ENCODE measurements around the gene KLF4. TPM values are rescaled to one million over a fixed set of nuclear protein-coding genes. Genes with fewer than 3 reads are reported as not detected.

Gene KLF4
- total RNA-seq (100 to 1,000 TPM in 1 of 5 experiments, 10 to 100 TPM in 1, 1 to 10 TPM in 1, under 1 TPM in 2; 0.29 to 266 (median 1.0) TPM), polyA plus RNA-seq (not detected), total RNA-seq (21.5 reads per million, percentile 52 among the genes with 10 or more reads in this experiment)

DNA sequence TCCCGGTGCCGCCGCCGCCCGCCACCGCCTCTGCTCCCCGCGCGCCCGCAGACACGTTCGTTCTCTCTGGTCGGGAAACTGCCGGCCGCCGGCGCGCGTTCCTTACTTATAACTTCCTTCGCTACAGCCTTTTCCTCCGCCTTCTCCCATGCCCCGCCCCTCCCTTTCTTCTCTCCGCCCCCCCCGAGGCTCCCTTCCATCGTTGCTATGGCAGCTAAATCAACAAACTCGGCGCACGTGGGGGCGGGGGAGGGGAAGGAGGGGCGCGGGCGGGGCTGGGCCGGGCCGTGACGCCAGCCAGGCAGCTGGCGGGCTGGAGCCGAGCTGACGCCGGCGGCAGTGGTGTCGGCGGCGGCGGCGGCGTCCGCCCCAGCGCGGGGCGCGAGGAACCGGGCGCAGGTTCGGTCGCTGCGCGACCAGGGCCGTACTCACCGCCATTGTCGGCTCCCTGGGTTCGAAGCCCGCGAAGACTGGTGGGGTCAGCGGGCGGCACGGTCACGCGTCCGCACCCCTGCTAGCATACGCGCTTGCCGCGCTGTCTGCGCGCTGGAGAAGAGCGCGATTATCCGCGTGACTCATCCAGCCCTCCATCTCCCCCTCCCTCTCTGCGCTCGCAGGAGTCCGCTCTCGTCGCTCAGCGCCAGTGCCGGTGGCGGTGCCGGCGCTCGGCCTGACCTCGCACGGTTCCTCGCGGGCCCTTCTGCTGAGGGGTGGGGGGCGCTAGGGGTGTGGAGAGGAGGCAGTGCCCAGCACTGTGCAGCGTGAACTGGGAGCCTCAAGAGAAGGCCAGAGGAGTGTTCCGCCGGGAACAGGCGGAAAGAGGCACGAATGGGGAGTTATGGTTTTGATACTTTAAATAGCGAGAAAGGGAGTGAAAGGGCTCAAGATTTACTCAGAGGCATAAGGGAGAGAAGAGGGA is at the start of gene KLF4:
KLF4 (minus strand) TSS at position 83 of the 919 bp plus-strand sequence. CDS start 597 bp downstream, outside the sequence.
- Histone ChIP-seq H3K4me3 (ENCODE audit: low read length) (no peak within 1 kb of the TSS), H3K27ac (ENCODE audit: low read depth, low read length) (no peak within 1 kb of the TSS), H3K27me3 (ENCODE audit: control insufficient read depth in 2 of 2, insufficient read depth in 2 of 2, low read length in 2 of 2) (peaks cover 0 to 3% of the 10 kb centered on the region in 2 donors), H3K4me1 (ENCODE audit: control insufficient read depth in 2 of 2, insufficient read depth in 2 of 2, low read length in 2 of 2) (peaks cover 0 to 5% of the 10 kb centered on the region in 2 donors), H3K36me3 (ENCODE audit: control insufficient read depth in 2 of 3, insufficient read depth in 3 of 3, low read length in 3 of 3) (no peaks in the 10 kb centered on the region), H3K9me3 (ENCODE audit: control insufficient read depth in 2 of 3, low read length in 3 of 3) (no peaks in the 10 kb centered on the region)
- H3K9me3 Mint-ChIP-seq = peaks cover 0 to 13% (median 0%) of the 10 kb centered on the region in 11 donors
- peak; percentile 77 for ATAC-seq
- H3K4me3 Mint-ChIP-seq = peak within 1 kb of the TSS; percentile 59 to 85 (median 73)
- peaks cover 5 to 28% (median 15%) of the 10 kb centered on the region in 7 donors for H3K4me1 Mint-ChIP-seq
- peak in 7 of 9 donors; percentile 7 to 72 (median 23) for DNase-seq
- ChIA-PET CTCF (no interaction called here), POLR2A (no interaction called here)
- H3K27ac Mint-ChIP-seq = peak within 1 kb of the TSS in 1 of 9 donors; percentile 80
- intact Hi-C loops (cut with micrococcal nuclease) = loop anchor here in 1 of 2 donors (2.0 to 10.0 kb wide), 4 partner anchors 207 to 1625 kb away; partner anchors contain the start of genes ABITRAM, ELP1, RAD23B and TMEM245
- H3K36me3 Mint-ChIP-seq = no peaks in the 10 kb centered on the region
- peaks cover 56 to 71% (median 60%) of the 10 kb centered on the region in 5 donors for H3K27me3 Mint-ChIP-seq

DNA sequence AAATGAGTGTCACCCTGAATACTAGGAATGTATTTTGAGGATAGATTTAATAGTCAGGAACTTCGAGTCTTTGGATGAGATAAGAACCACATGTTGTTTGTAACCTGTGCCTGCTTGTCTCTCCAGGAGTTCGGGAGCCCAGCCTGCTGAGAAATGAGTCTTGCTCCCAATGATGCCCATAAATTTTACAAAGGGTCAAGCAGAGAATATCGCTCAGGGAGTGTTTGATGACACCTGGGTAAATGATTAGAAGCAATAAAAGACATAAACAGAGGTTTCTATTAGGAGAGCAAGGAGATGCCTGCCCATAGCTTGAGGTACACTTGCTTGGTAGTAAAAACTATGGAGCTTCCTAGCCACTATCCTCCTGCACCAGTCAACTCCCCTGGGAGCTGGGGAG is 46.9 kb upstream of the KLF4 start:
- H3K4me3 Mint-ChIP-seq = no peak overlapping the region
- Histone ChIP-seq H3K27ac (ENCODE audit: low read depth, low read length) (no peak overlapping the region), H3K9me3 (ENCODE audit: control insufficient read depth in 2 of 3, low read length in 3 of 3) (no peaks in the 10 kb centered on the region), H3K36me3 (ENCODE audit: control insufficient read depth in 2 of 3, insufficient read depth in 3 of 3, low read length in 3 of 3) (no peaks in the 10 kb centered on the region), H3K27me3 (ENCODE audit: control insufficient read depth in 2 of 2, insufficient read depth in 2 of 2, low read length in 2 of 2) (peaks cover 0 to 4% of the 10 kb centered on the region in 2 donors), H3K4me1 (ENCODE audit: control insufficient read depth in 2 of 2, insufficient read depth in 2 of 2, low read length in 2 of 2) (no peaks in the 10 kb centered on the region), H3K4me3 (ENCODE audit: low read length) (no peak overlapping the region)
- intact Hi-C loops (cut with micrococcal nuclease) = no loop called here
- DNase-seq = no peak
- POLR2A ChIA-PET = no interaction called here
- CTCF ChIA-PET = no interaction called here
- ATAC-seq = no peak
- H3K9me3 Mint-ChIP-seq = peaks cover 0 to 10% (median 2%) of the 10 kb centered on the region in 11 donors
- no peaks in the 10 kb centered on the region for H3K36me3 Mint-ChIP-seq
- no peaks in the 10 kb centered on the region for H3K4me1 Mint-ChIP-seq
- H3K27ac Mint-ChIP-seq = no peak overlapping the region
- no peaks in the 10 kb centered on the region for H3K27me3 Mint-ChIP-seq

DNA sequence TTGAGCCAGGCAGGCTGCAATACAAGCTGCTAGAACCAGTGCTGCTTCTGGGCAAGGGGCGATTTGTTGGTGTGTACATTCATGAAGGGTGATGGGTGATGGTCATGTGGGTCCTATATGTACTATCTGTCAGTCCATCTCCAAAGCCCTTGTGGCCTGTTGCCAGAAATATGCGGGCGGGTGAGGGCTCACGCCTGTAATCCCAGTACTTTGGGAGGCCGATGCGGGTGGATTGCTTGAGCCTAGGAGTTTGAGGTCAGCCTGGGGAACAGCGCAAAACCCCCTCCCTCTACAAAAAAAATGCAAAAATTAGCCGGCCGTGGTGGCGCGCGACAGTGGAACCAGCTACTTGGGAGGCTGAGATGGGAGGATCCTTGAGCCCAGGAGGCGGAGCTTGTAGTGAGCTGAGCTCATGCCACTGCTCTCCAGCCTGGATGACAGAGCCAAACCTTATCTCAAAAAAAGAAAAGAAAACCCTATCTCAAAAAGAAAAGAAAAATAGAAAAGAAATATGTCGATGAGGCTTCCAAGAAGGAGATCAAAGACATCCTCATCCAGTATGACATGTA is 45.0 kb upstream of the KLF4 start:
- Mint-ChIP-seq H3K4me1 (peaks cover 0 to 1% (median 0%) of the 10 kb centered on the region in 7 donors), H3K4me3 (no peak overlapping the region), H3K27ac (no peak overlapping the region), H3K36me3 (no peaks in the 10 kb centered on the region), H3K27me3 (peaks cover 0 to 2% (median 0%) of the 10 kb centered on the region in 5 donors), H3K9me3 (peaks cover 0 to 10% (median 2%) of the 10 kb centered on the region in 11 donors)
- ChIA-PET POLR2A (no interaction called here), CTCF (no interaction called here)
- no peak overlapping the region for H3K4me3 ChIP-seq (ENCODE audit: low read length)
- peaks cover 0 to 4% of the 10 kb centered on the region in 2 donors for H3K27me3 ChIP-seq (ENCODE audit: control insufficient read depth in 2 of 2, insufficient read depth in 2 of 2, low read length in 2 of 2)
- H3K27ac ChIP-seq (ENCODE audit: low read depth, low read length) = no peak overlapping the region
- H3K36me3 ChIP-seq (ENCODE audit: control insufficient read depth in 2 of 3, insufficient read depth in 3 of 3, low read length in 3 of 3) = no peaks in the 10 kb centered on the region
- DNase-seq = no peak
- H3K4me1 ChIP-seq (ENCODE audit: control insufficient read depth in 2 of 2, insufficient read depth in 2 of 2, low read length in 2 of 2) = no peaks in the 10 kb centered on the region
- no peak for ATAC-seq
- intact Hi-C loops (cut with micrococcal nuclease) = no loop called here
- H3K9me3 ChIP-seq (ENCODE audit: control insufficient read depth in 2 of 3, low read length in 3 of 3) = no peaks in the 10 kb centered on the region

DNA sequence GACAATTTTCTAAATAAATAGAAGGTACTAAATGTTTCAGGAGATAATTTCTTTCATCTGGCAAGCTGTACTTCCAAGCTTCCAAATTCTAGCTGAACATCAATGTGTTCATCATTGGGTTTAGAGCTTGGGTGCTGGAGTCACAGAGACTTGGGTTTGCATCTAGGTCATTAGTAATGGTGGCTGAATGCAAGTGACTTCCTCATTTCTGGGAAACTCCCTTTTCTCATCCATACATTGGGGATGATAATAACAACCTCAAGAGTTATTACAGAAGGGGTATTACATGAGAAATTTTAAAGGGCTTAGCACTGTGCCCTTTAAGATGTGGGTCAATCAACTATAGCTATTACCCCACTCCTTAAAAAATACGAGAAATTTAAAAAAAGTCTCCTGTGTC is 41.1 kb upstream of the KLF4 start:
- no peaks in the 10 kb centered on the region for H3K27me3 ChIP-seq (ENCODE audit: control insufficient read depth in 2 of 2, insufficient read depth in 2 of 2, low read length in 2 of 2)
- CTCF ChIA-PET = no interaction called here
- intact Hi-C loops (cut with micrococcal nuclease) = no loop called here
- POLR2A ChIA-PET = no interaction called here
- no peak overlapping the region for H3K4me3 Mint-ChIP-seq
- no peaks in the 10 kb centered on the region for H3K4me1 ChIP-seq (ENCODE audit: control insufficient read depth in 2 of 2, insufficient read depth in 2 of 2, low read length in 2 of 2)
- H3K27ac Mint-ChIP-seq = no peak overlapping the region
- DNase-seq (no peak), ATAC-seq (peak; percentile 36)
- H3K4me3 ChIP-seq (ENCODE audit: low read length) = no peak overlapping the region
- no peaks in the 10 kb centered on the region for H3K36me3 Mint-ChIP-seq
- peaks cover 0 to 13% (median 2%) of the 10 kb centered on the region in 11 donors for H3K9me3 Mint-ChIP-seq
- no peaks in the 10 kb centered on the region for H3K36me3 ChIP-seq (ENCODE audit: control insufficient read depth in 2 of 3, insufficient read depth in 3 of 3, low read length in 3 of 3)
- no peaks in the 10 kb centered on the region for H3K9me3 ChIP-seq (ENCODE audit: control insufficient read depth in 2 of 3, low read length in 3 of 3)
- H3K4me1 Mint-ChIP-seq = peaks cover 0 to 1% (median 0%) of the 10 kb centered on the region in 7 donors
- peaks cover 0 to 5% (median 0%) of the 10 kb centered on the region in 5 donors for H3K27me3 Mint-ChIP-seq
- H3K27ac ChIP-seq (ENCODE audit: low read depth, low read length) = no peak overlapping the region

DNA sequence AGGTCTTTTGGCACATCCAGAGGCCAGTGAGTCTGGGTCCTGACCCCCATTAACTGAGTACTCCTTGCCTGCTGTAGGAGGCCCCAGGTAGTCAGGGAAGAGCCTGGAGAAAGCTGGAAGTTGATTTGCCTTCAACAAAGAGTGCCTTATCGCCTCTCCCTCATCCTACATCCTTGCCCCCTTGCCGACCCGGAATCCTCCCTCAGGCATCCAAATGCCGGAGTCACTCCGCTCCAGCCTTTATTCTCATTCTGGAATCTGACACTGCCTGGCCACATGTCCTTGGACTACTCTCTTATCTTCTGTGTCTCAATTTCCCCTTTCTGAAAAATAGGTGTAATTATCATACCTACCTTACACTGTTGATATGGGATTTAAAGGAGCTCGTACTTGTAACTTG is 39.1 kb upstream of the KLF4 start:
- Mint-ChIP-seq H3K27me3 (peaks cover 0 to 5% (median 0%) of the 10 kb centered on the region in 5 donors), H3K36me3 (no peaks in the 10 kb centered on the region), H3K4me1 (peaks cover 0 to 1% (median 0%) of the 10 kb centered on the region in 7 donors), H3K4me3 (no peak overlapping the region), H3K27ac (no peak overlapping the region), H3K9me3 (peaks cover 0 to 13% (median 0%) of the 10 kb centered on the region in 11 donors)
- Histone ChIP-seq H3K9me3 (ENCODE audit: control insufficient read depth in 2 of 3, low read length in 3 of 3) (no peaks in the 10 kb centered on the region), H3K4me3 (ENCODE audit: low read length) (no peak overlapping the region), H3K36me3 (ENCODE audit: control insufficient read depth in 2 of 3, insufficient read depth in 3 of 3, low read length in 3 of 3) (no peaks in the 10 kb centered on the region), H3K4me1 (ENCODE audit: control insufficient read depth in 2 of 2, insufficient read depth in 2 of 2, low read length in 2 of 2) (no peaks in the 10 kb centered on the region), H3K27me3 (ENCODE audit: control insufficient read depth in 2 of 2, insufficient read depth in 2 of 2, low read length in 2 of 2) (no peaks in the 10 kb centered on the region), H3K27ac (ENCODE audit: low read depth, low read length) (no peak overlapping the region)
- CTCF ChIA-PET = no interaction called here
- intact Hi-C loops (cut with micrococcal nuclease) = no loop called here
- ATAC-seq (no peak), DNase-seq (no peak)
- POLR2A ChIA-PET = no interaction called here

DNA sequence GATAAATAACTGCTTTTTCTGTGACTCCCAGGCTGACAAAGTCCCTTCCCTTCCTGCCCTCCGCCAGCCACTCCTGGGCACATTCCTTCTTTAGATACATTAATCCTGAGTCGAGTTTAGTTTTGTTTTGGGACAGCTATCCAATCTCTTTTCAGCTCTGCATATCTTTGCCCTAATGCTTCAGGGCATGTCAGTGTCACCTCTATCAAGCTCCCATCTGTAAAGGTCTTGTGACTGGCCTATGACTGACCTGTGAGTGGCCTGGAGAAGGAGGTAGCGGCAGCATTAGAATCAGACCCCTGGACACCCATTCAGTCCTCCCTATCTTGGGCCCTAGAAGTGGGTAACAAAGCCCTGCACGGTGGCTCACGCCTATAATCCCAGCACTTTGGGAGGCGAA is 34.0 kb upstream of the KLF4 start:
- no peak overlapping the region for H3K4me3 ChIP-seq (ENCODE audit: low read length)
- ChIA-PET CTCF (no interaction called here), POLR2A (no interaction called here)
- Mint-ChIP-seq H3K4me3 (no peak overlapping the region), H3K4me1 (no peaks in the 10 kb centered on the region), H3K27me3 (peaks cover 0 to 5% (median 0%) of the 10 kb centered on the region in 5 donors), H3K36me3 (no peaks in the 10 kb centered on the region), H3K27ac (no peak overlapping the region), H3K9me3 (peaks cover 0 to 9% (median 4%) of the 10 kb centered on the region in 11 donors)
- no peaks in the 10 kb centered on the region for H3K36me3 ChIP-seq (ENCODE audit: control insufficient read depth in 2 of 3, insufficient read depth in 3 of 3, low read length in 3 of 3)
- no peak overlapping the region for H3K27ac ChIP-seq (ENCODE audit: low read depth, low read length)
- intact Hi-C loops (cut with micrococcal nuclease) = no loop called here
- H3K4me1 ChIP-seq (ENCODE audit: control insufficient read depth in 2 of 2, insufficient read depth in 2 of 2, low read length in 2 of 2) = no peaks in the 10 kb centered on the region
- no peak for ATAC-seq
- DNase-seq = no peak
- H3K9me3 ChIP-seq (ENCODE audit: control insufficient read depth in 2 of 3, low read length in 3 of 3) = no peaks in the 10 kb centered on the region
- H3K27me3 ChIP-seq (ENCODE audit: control insufficient read depth in 2 of 2, insufficient read depth in 2 of 2, low read length in 2 of 2) = no peaks in the 10 kb centered on the region

Data from naive thymus-derived CD4-positive, alpha-beta T cell (primary cell).